ENCODE measurements around the gene ADGRL1.
"Not testable (repeated sequence)": the region's sequence is repeated elsewhere in the genome, so short reads cannot be mapped to it uniquely, and the experiment has no call there.

ADGRL1 gene

GRCh38 chr19:14205452-14206287, at the start of gene ADGRL1:
Gene ADGRL1 (minus strand): TSS chr19:14206169. CDS start chr19:14183602, 22,567 bp downstream.
- not testable (repeated sequence) for DNase-seq (ENCODE audit: low spot score)

- DNase-seq (ENCODE audit: low spot score) = not testable (repeated sequence)
These were observed 49.3 kb upstream of the ADGRL1 start for GRCh38 chr19:14255316-14255715.

GRCh38 chr19:14253822-14254599, 48.0 kb upstream of the ADGRL1 start:
- not testable (repeated sequence) for DNase-seq (ENCODE audit: low spot score)

- DNase-seq (ENCODE audit: low spot score) = not testable (repeated sequence)
These were observed 46.2 kb upstream of the ADGRL1 start for GRCh38 chr19:14252136-14252535.

- DNase-seq (ENCODE audit: low spot score) = no peak
These were observed 44.9 kb upstream of the ADGRL1 start for GRCh38 chr19:14250870-14251269.

- not testable (repeated sequence) for DNase-seq (ENCODE audit: low spot score)
These were observed 44.3 kb upstream of the ADGRL1 start for GRCh38 chr19:14250315-14250714.

- not testable (repeated sequence) for DNase-seq (ENCODE audit: low spot score)
These were observed 43.9 kb upstream of the ADGRL1 start for GRCh38 chr19:14249891-14250290.

- DNase-seq (ENCODE audit: low spot score) = not testable (repeated sequence)
These were observed 43.2 kb upstream of the ADGRL1 start for GRCh38 chr19:14249012-14249754.

GRCh38 chr19:14248578-14249011, 42.6 kb upstream of the ADGRL1 start:
- no peak for DNase-seq (ENCODE audit: low spot score)

- not testable (repeated sequence) for DNase-seq (ENCODE audit: low spot score)
These were observed 41.8 kb upstream of the ADGRL1 start for GRCh38 chr19:14247548-14248471.

- DNase-seq (ENCODE audit: low spot score) = not testable (repeated sequence)
These were observed 41.2 kb upstream of the ADGRL1 start for GRCh38 chr19:14247205-14247547.

GRCh38 chr19:14244393-14244792, 38.4 kb upstream of the ADGRL1 start:
- not testable (repeated sequence) for DNase-seq (ENCODE audit: low spot score)

- DNase-seq (ENCODE audit: low spot score) = not testable (repeated sequence)
These were observed 37.7 kb upstream of the ADGRL1 start for GRCh38 chr19:14243718-14244117.

GRCh38 chr19:14237014-14237941, 31.3 kb upstream of the ADGRL1 start:
- no peak for DNase-seq (ENCODE audit: low spot score)

- DNase-seq (ENCODE audit: low spot score) = not testable (repeated sequence)
These were observed 27.0 kb upstream of the ADGRL1 start for GRCh38 chr19:14232945-14233344.

GRCh38 chr19:14228446-14229071, 22.6 kb upstream of the ADGRL1 start:
- not testable (repeated sequence) for DNase-seq (ENCODE audit: low spot score)

- not testable (repeated sequence) for DNase-seq (ENCODE audit: low spot score)
These were observed 20.5 kb upstream of the ADGRL1 start for GRCh38 chr19:14226498-14226897.

- DNase-seq (ENCODE audit: low spot score) = no peak
These were observed 16.9 kb upstream of the ADGRL1 start for GRCh38 chr19:14222886-14223285.

GRCh38 chr19:14221345-14221744, 15.4 kb upstream of the ADGRL1 start:
- not testable (repeated sequence) for DNase-seq (ENCODE audit: low spot score)
